GM18951 (cell line): ENCODE results near the gene RBMS3.

ENCODE experiments used
- POLR2A ChIP-seq: IDR thresholded peaks from 4 replicates; pipeline ENCODE4 v1.6.1; 2011; ENCODE audit warnings: mild to moderate bottlenecking; ENCODE audit not compliant: insufficient read length, insufficient read depth; ENCODE audit errors: extremely low read depth
- in situ Hi-C: fragments of 300-500 bp; cut with MboI; formaldehyde crosslinking; loops from one replicate; pipeline ENCODE4 v1.12.0; 2022; ENCODE audit warnings: low sequenced_read_pairs, mixed read lengths, inconsistent platforms; ENCODE audit not compliant: unreplicated experiment

RBMS3 gene

GRCh38 chr3:29614954-29615353 lies 334.1 kb downstream of the RBMS3 start:
- TF ChIP-seq POLR2A: no peak
- in situ Hi-C loops: no loop called here

- in situ Hi-C loops: no loop called here
- no peak for TF ChIP-seq POLR2A
Measured at GRCh38 chr3:29618395-29619282, 337.8 kb downstream of the RBMS3 start.

GRCh38 chr3:29619676-29620075 lies 338.8 kb downstream of the RBMS3 start:
- TF ChIP-seq POLR2A: no peak
- in situ Hi-C loops: no loop called here

- no peak for TF ChIP-seq POLR2A
Measured at GRCh38 chr3:29627136-29628117, 346.6 kb downstream of the RBMS3 start.

GRCh38 chr3:29628795-29629194 lies 347.9 kb downstream of the RBMS3 start:
- in situ Hi-C loops: no loop called here
- no peak for TF ChIP-seq POLR2A

More at GRCh38 chr3:29627136-29628117, 346.6 kb downstream of the RBMS3 start:
- in situ Hi-C loops: no loop called here

- no peak for TF ChIP-seq POLR2A
Measured at GRCh38 chr3:29635888-29636287, 355.0 kb downstream of the RBMS3 start.

GRCh38 chr3:29637068-29637467 lies 356.2 kb downstream of the RBMS3 start:
- TF ChIP-seq POLR2A: no peak
- in situ Hi-C loops: no loop called here

More at GRCh38 chr3:29635888-29636287, 355.0 kb downstream of the RBMS3 start:
- in situ Hi-C loops: no loop called here

GRCh38 chr3:29639578-29640290 lies 358.9 kb downstream of the RBMS3 start:
- TF ChIP-seq POLR2A: no peak
- in situ Hi-C loops: no loop called here

- TF ChIP-seq POLR2A: no peak
- in situ Hi-C loops: no loop called here
Measured at GRCh38 chr3:29642393-29643033, 361.6 kb downstream of the RBMS3 start.

- in situ Hi-C loops: no loop called here
- no peak for TF ChIP-seq POLR2A
Measured at GRCh38 chr3:29643034-29643425, 362.2 kb downstream of the RBMS3 start.

GRCh38 chr3:29644261-29644660 lies 363.4 kb downstream of the RBMS3 start:
- in situ Hi-C loops: no loop called here
- no peak for TF ChIP-seq POLR2A

- no peak for TF ChIP-seq POLR2A
- in situ Hi-C loops: no loop called here
Measured at GRCh38 chr3:29644956-29645636, 364.2 kb downstream of the RBMS3 start.
